HG03175 (cell line): Measurements from ENCODE around the gene INTS4.
"Not testable (repeated sequence)": the region's sequence is repeated elsewhere in the genome, so short reads cannot be mapped to it uniquely, and the experiment has no call there.

Source experiments
- ATAC-seq: cut with Tn5 transposase; IDR thresholded peaks from one replicate; pipeline ENCODE4 v1.9.1; 2021; ENCODE audit warnings: mild to moderate bottlenecking, moderate library complexity; ENCODE audit not compliant: unreplicated experiment

The INTS4 gene

DNA sequence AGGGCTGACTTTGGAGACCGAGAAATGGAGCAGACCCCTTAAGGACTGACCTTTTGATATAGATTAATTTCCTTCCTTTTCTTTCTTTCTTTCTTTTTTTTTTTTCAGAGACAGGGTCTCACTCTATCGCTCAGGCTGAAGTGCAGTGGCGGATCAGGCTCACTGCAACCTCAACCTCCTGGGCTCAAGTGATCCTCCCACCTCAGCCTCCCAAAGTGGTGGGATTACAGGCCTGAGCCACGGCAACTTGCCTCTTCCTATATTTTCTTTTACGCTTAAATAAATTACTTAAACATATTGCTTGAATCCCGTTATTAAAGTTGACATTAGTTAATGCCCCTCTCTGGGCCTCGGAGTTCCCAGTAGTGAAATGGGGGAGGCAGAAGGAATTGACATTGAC, 29.0 kb upstream of the INTS4 start:
- no peak for ATAC-seq

DNA sequence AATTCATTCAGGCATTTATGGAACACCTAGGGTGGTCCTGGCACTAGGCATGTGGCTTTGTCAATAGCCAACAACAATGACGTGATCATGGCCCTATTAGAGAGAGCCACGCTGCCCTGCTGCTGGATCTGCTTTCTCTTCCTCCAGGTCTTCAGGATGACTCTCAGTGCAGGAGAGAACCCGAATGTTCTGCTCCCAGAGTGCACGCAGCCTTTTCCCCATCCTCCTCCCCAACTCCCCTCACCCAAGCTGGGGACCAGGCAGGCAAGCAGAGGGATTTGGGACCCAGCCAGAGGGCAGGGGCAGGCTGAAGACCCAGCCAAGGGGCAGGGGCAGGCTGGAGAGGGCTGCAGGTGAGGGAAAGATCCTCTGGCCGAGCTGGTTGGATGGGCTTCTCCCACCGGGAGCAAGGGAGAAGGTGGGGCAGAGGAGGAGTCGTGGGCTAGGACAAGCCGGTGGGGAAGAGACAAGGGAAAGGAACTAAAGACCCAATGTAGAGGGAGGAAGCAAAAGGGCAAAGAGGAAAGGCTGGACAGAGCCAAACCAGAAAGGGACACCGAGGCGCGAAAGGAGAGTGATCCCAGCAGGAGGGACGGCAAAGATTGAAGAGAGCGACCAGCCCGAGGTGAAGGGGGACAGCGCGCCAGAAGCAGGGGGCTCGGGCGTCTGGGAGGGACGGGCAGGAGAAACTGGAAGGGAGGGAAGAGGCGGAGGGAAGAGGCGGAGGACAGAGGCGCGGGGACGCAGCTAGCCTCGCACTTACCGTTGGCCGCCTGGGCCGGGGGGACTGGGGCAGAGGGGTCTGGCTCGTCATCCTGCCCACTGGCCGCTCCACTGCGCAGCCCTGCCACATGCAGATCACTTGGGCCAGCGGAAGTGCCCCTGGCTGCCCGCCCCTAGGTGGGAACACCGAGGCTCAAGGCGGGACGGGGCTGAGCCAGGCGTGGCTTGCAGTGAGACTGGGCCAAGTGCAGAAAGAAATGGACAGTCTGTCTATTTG, 28.2 kb upstream of the INTS4 start, which contains the start of gene KCTD14:
Gene KCTD14 (minus strand): TSS at position 880 of the 1,000 bp plus-strand sequence. CDS start 27 bp downstream, at position 853.
- no peak for ATAC-seq

DNA sequence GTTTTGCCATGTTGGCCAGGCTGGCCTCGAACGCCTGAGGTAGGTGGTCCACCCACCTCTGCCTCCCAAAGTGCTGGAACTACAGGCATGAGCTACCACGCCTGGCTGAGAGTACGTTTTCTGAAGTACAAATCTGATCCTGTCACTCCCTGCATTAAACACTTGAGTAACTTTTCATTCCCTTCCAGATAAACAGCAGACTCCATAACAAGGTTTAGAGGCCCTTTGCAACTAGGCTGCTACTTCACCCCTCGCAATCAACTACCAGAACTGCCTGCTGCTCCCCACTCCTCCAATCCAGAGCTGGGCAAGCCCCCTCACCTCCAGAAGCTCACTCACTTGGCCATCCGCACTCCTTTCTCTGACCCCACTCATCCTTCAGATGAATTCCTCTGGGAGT, 27.1 kb upstream of the INTS4 start:
- no peak for ATAC-seq

GRCh38 chr11:78020246-78020645, 25.8 kb upstream of the INTS4 start:
- ATAC-seq, result no peak

GRCh38 chr11:78019808-78020207, 25.3 kb upstream of the INTS4 start:
- no peak for ATAC-seq

- ATAC-seq, result no peak
Measured at GRCh38 chr11:78015878-78016277, 21.4 kb upstream of the INTS4 start.

GRCh38 chr11:78014937-78015520, 20.6 kb upstream of the INTS4 start:
- not testable (repeated sequence) for ATAC-seq

DNA sequence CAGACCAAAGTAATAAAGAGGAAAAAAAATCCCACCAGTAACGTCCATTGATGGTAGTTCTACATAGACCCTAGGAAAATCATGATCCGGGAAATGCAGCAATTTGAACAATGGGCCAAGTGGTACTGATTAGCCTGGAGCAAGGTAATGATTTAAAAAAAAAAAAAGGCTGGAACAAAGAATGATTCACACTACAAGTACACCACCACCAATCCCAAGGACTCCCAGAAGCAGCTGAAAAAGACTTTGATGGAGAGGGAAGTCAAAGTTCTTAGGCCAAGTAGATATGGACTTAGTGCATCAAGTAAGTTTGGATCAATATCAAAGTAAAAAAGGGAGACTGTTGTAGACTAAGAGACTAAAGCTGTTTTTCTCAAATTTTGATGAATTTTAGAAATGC, 16.8 kb upstream of the INTS4 start:
- no peak for ATAC-seq

- no peak for ATAC-seq
Measured at GRCh38 chr11:78010755-78011154, 16.3 kb upstream of the INTS4 start.

DNA sequence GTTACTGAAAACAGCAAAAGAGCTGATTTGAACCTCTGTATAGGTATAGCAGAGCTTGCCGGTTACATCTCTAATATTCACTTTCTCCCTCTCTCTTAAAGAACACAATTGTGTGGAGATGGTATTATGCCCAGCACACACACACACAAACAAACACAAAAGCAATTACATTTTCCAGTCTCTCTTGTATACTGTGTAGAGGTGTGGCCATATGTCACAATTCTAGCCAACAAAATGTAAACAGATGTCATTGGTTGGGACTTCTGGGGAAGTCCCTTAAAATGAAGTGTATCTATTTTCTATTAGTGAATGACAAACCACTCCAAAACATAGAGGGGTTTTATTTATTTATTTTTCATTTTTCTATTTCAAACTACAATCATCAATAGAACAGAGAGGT, 15.8 kb upstream of the INTS4 start:
- ATAC-seq, result no peak

GRCh38 chr11:78009062-78009461, 14.6 kb upstream of the INTS4 start:
- ATAC-seq, result no peak

DNA sequence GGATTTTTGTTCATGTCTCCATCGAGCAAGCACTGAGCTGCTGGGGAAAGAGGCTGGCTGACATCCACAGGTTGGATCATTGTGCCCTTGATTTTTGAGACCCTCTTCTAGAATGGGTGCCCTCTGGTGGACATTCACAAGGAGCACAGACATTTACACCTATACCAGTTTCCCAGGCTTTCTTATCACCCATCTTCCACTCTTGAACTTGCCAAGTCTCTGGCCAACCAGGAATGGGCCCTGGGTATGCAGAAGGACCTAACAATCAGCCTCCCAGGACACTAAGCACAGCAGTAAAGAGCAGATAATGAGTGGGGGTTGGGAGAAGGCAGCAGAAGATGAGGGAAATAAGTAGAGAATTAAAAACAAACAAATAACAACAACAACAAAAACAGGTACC, 5.7 kb upstream of the INTS4 start:
- ATAC-seq, result peak; percentile 81

DNA sequence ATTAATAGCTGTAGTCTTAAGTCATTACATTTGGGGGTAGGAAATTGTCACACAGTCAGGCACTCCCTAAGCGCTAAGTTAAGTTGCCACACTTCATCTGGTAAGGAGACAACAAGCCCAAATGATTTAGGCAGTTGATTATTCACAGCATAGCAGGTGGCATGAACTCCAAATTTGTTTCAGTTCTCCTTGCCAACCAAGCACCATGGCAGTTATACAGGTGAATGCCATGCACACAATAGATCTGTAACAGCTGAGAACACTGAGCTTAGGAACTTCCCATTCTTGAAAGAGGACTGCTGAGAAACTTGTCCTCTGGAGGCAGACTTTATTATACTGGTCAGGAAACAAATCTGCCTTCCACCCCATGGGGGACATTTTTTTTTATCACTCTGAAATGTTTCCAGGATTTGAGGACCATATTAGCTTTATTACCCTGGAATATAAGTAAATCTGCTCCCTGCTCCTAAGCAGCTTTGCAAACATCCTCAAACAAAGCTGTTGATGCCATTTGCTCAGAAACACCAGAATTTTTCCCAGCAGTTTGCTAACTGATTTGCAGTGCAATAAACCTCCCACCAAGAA, 5.1 kb upstream of the INTS4 start:
- no peak for ATAC-seq

DNA sequence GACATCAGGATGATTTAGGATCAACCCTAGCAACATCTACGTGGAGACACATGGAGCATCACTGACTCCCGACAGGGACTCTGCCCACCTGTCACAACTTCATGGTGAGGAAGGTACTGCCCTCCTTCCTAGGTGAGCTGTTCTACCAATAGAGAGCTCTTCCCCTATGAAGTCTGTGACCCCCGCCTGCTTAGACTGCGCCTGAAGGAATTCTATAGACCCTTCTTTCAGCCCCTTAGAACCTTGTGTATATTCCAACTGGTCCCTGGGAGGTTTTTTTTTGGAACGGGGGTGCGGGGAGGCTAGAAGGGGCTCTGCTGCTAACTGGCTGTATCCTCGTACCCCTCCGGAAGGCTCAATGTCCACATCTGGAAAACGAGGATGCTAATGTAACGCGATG, 566 bp downstream of the INTS4 start:
- no peak for ATAC-seq

GRCh38 chr11:77990981-77991380, 3.5 kb downstream of the INTS4 start:
- no peak for ATAC-seq

GRCh38 chr11:77986456-77986855, 8.0 kb downstream of the INTS4 start:
- not testable (repeated sequence) for ATAC-seq

- ATAC-seq, result no peak
Measured at GRCh38 chr11:77981346-77981947, 13.0 kb downstream of the INTS4 start.

DNA sequence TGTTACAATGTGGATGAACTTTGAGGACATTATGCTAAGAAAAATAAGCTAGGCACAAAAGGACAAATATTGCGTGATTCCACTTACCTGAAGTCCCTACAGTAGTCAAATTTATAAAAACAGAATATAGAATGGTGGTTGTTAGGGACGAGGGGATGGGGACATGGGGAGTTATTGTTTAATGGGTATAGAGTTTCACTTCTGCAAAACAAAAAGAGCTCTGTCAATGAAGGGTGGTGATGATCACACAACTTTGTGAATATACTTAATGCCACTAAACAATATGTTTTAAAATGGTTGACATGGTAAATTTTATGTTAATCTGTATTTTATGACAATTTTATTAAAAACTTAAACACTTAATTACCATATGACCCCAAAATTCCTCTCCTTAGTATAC, 26.1 kb downstream of the INTS4 start:
- peak; percentile 82 for ATAC-seq

DNA sequence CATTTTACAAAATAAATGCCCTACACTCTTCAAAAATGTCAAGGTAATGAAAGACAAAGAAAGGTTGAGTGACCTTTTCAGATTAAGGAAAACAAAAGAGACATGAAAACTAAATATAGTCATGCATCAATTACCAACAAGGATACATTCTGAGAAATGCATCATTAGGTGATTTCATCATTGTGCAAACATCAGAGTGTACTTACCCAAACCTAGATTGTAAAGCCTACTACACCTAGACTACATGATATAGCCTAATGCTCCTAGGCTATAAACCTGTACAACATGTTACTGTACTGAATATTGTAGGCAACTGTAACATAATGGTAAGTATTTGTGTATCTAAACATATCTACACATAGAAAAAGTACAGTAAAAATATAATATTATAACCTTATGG, 26.7 kb downstream of the INTS4 start:
- ATAC-seq, result no peak

DNA sequence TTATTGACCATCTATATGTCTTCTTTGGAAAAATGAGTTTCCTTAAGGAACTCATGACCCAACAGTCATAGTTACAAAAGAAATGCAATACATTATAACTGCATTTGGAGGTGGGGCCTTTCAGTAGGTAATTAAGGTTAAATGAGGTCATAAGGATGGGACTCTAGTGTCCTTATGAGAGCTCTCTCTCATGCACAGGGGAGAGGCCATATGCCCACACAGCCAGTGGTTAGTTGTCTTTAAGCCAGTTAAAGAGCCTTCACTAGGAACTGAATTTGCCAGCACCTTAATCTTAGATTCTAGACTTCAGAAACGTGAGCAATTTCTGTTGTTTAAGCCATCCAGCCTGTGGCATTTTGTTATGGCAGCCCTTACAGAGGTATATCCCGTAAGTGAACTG, 27.3 kb downstream of the INTS4 start:
- ATAC-seq, result no peak

DNA sequence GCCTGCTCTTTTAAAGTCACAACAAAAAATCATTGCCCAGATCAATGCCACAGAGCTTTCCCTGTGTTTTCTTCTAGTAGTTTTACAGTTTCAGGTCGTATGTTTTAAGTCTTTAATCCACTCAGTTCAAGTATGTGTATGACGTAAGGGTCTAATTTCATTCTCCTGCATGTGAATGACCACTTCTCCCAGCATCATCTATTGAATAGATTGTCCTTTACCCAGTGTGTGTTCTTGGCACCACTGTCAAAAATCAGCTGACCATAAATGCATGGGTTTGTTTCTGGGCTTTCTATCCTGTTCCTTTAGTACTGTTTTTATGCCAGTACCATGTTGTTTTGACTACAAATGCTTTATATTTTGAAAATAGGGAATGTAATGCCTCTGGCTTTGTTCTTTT, 28.1 kb downstream of the INTS4 start:
- ATAC-seq, result no peak
